Testis (tissue), 2 donors: ENCODE measurements around the gene PCMTD2.

Source experiments
- CTCF ChIP-seq, 3 experiments: fragments of 450-650 bp in 2 of 3; fragments of 200-600 bp in 1 of 3; sonication (generic) in 1 of 3; IDR thresholded peaks; one replicate each; pipeline ENCODE4 v1.5.1; 2016 to 2019; ENCODE audit warnings: antibody characterized with exemption in 3 of 3, mild to moderate bottlenecking in 2 of 3, moderate library complexity in 1 of 3
- POLR2A ChIP-seq: fragments of 450-650 bp; IDR thresholded peaks from one replicate; pipeline ENCODE4 v1.6.1; 2017; ENCODE audit warnings: antibody characterized with exemption, mild to moderate bottlenecking, moderate library complexity

GRCh38 chr20:64244870-64245603 is 10.5 kb upstream of the PCMTD2 start:
- TF ChIP-seq CTCF (IDR thresholded peaks at IDR 0.05) (no peak), POLR2A (no peak)
